ENCODE data around the gene GALNTL6.

GALNTL6 gene

DNA sequence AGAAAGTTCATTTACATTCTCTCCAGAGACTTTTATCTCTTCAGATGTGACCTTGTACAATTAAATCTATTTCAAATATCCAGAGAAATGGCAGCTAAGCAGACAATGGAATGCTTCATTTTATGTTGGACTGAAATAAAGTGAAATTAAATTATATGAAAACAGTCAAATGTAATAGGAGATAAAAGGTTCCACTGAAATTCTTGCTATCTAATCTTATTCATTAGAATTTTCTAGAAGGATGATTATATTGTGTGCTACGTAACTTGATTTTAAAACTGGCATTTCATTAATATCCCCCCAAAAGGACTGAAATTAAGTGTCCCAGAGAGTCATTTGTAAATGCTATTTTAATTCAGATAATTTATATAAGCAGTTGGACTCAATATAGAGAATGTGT is 708.5 kb downstream of the GALNTL6 start:
- DNase-seq (ENCODE audit: low read depth), result no peak
- TF ChIP-seq CTCF (IDR thresholded peaks at IDR 0.05; ENCODE audit: control insufficient read depth, insufficient read depth, low read depth, low read length, missing control alignments), result no peak
- no peak overlapping the region for H3K4me3 ChIP-seq (ENCODE audit: control insufficient read depth, low read depth, low read length)

- no peak for DNase-seq (ENCODE audit: low read depth)
- no peak overlapping the region for H3K4me3 ChIP-seq (ENCODE audit: control insufficient read depth, low read depth, low read length)
- no peak for TF ChIP-seq CTCF (IDR thresholded peaks at IDR 0.05; ENCODE audit: control insufficient read depth, insufficient read depth, low read depth, low read length, missing control alignments)
Observed at GRCh38 chr4:172543249-172543648, 730.0 kb downstream of the GALNTL6 start.

GRCh38 chr4:172546782-172547181 is 733.6 kb downstream of the GALNTL6 start:
- no peak overlapping the region for H3K4me3 ChIP-seq (ENCODE audit: control insufficient read depth, low read depth, low read length)
- no peak for TF ChIP-seq CTCF (IDR thresholded peaks at IDR 0.05; ENCODE audit: control insufficient read depth, insufficient read depth, low read depth, low read length, missing control alignments)
- no peak for DNase-seq (ENCODE audit: low read depth)

DNA sequence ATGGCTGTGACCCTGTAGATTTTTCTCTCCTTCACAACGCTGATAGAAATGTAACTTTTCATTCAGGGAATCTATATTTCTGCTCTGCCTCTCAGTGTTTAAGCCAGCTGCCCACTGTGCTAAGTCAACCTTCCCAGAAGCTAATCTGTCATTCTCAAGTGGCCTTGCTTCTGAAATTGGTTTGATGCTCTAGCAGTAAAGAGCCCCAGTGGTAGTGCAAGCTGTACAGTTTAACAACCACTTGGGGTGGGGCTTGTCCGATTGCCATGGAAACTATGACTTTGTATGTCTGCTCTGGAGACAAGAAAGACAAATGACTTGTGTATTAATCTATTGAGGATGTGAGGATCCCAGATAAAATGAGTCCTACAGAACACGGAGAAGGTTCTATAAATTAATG is 734.5 kb downstream of the GALNTL6 start:
- TF ChIP-seq CTCF (IDR thresholded peaks at IDR 0.05; ENCODE audit: control insufficient read depth, insufficient read depth, low read depth, low read length, missing control alignments), result no peak
- DNase-seq (ENCODE audit: low read depth), result no peak
- H3K4me3 ChIP-seq (ENCODE audit: control insufficient read depth, low read depth, low read length), result no peak overlapping the region

- TF ChIP-seq CTCF (IDR thresholded peaks at IDR 0.05; ENCODE audit: control insufficient read depth, insufficient read depth, low read depth, low read length, missing control alignments), result no peak
- no peak overlapping the region for H3K4me3 ChIP-seq (ENCODE audit: control insufficient read depth, low read depth, low read length)
- no peak for DNase-seq (ENCODE audit: low read depth)
Observed at GRCh38 chr4:172553216-172553615, 740.0 kb downstream of the GALNTL6 start.

GRCh38 chr4:172554588-172554987 is 741.4 kb downstream of the GALNTL6 start:
- no peak for DNase-seq (ENCODE audit: low read depth)
- H3K4me3 ChIP-seq (ENCODE audit: control insufficient read depth, low read depth, low read length), result no peak overlapping the region
- no peak for TF ChIP-seq CTCF (IDR thresholded peaks at IDR 0.05; ENCODE audit: control insufficient read depth, insufficient read depth, low read depth, low read length, missing control alignments)

DNA sequence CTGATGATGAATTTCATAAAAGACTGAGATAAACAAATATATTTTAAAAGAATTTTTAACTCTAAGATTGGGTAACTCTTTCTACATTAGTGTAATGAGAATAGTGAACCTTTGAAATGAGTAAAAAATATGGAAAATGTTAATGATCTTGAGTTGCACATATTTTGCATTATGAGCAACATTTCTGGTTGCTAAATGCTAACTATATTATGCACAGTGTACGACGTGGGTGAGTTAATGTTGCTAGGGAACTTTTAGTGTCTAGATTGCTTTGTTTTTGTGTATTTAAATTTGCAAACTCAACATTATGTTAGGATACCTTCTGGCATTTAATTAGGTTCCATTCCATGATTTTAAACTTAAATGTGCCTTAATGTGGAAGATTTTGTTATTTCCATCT is 742.5 kb downstream of the GALNTL6 start:
- DNase-seq (ENCODE audit: low read depth), result no peak
- H3K4me3 ChIP-seq (ENCODE audit: control insufficient read depth, low read depth, low read length), result no peak overlapping the region
- no peak for TF ChIP-seq CTCF (IDR thresholded peaks at IDR 0.05; ENCODE audit: control insufficient read depth, insufficient read depth, low read depth, low read length, missing control alignments)
